Activated B cell treated with CpG ODN at 0.5 μM for 24 hours (primary cell): ENCODE results near the gene CEBPZOS. TPM values are rescaled to one million over a fixed set of nuclear protein-coding genes. Genes with fewer than 3 reads are reported as not detected.

Source experiments
- ATAC-seq: fragments of 200-7000 bp; cut with Tn5 transposase; one replicate; pipeline ENCODE4 v1.10.0; 2021; ENCODE audit warnings: low read depth, mild to moderate bottlenecking, moderate library complexity
- CTCF ChIA-PET: fragments of 350-600 bp; sonication (Branson Sonifier 250); formaldehyde crosslinking; loops from one replicate; lab custom pipeline; 2021; ENCODE audit warnings: antibody characterized with exemption; lab: Charles Lee
- POLR2A ChIA-PET: fragments of 350-600 bp; sonication (Branson Sonifier 250); formaldehyde crosslinking; loops from one replicate; lab custom pipeline; 2021; ENCODE audit warnings: antibody characterized with exemption; lab: Charles Lee
- DNase-seq: peaks from one replicate; pipeline ENCODE4 v3.0.0; 2022
- H3K27ac Mint-ChIP-seq: one replicate; pipeline ENCODE4 v1.8.0; 2020; ENCODE audit warnings: mixed read lengths
- H3K27me3 Mint-ChIP-seq: one replicate; pipeline ENCODE4 v1.8.0; 2021; ENCODE audit warnings: mixed read lengths
- H3K36me3 Mint-ChIP-seq: one replicate; pipeline ENCODE4 v1.8.0; 2021; ENCODE audit warnings: low read depth, mixed read lengths
- H3K4me1 Mint-ChIP-seq: one replicate; pipeline ENCODE4 v1.8.0; 2021; ENCODE audit warnings: mixed read lengths
- H3K4me3 Mint-ChIP-seq: one replicate; pipeline ENCODE4 v1.8.0; 2020; ENCODE audit warnings: mild to moderate bottlenecking, mixed read lengths
- H3K9me3 Mint-ChIP-seq: one replicate; pipeline ENCODE4 v1.8.0; 2020; ENCODE audit warnings: mixed read lengths
- intact Hi-C: fragments of 100-400 bp; cut with micrococcal nuclease; formaldehyde crosslinking; loops from one replicate; pipeline ENCODE4 v1.15.1; 2024
- total RNA-seq: library from RNA; stranded (reverse); gene quantifications from 2 replicates; pipeline ENCODE4 v1.2.3, GENCODE V29; 2022
- TF ChIP-seq, protein P1 (sequence below): fragments of 200-600 bp; IDR thresholded peaks from one replicate; pipeline ENCODE4 v1.8.0; 2022; ENCODE audit warnings: antibody characterized with exemption, mild to moderate bottlenecking

CEBPZOS gene
- total RNA-seq, 1 donor from 2014 or later = 35.5 TPM

- DNase-seq (no peak), ATAC-seq (no peak)
- Mint-ChIP-seq H3K36me3 (peaks cover 25% of the 10 kb centered on the region), H3K4me1 (peaks cover 48% of the 10 kb centered on the region), H3K27ac (peak overlapping the region; percentile 86), H3K9me3 (no peaks in the 10 kb centered on the region), H3K27me3 (no peaks in the 10 kb centered on the region), H3K4me3 (peak overlapping the region; percentile 89)
- intact Hi-C loops = loop anchor here (5.0 kb wide), 3 partner anchors 43 to 738 kb away; partner anchors contain the start of genes CEBPZOS, GPATCH11 and HEATR5B
- POLR2A ChIA-PET = no interaction called here
- CTCF ChIA-PET = no interaction called here
- TF ChIP-seq, protein P1, sequence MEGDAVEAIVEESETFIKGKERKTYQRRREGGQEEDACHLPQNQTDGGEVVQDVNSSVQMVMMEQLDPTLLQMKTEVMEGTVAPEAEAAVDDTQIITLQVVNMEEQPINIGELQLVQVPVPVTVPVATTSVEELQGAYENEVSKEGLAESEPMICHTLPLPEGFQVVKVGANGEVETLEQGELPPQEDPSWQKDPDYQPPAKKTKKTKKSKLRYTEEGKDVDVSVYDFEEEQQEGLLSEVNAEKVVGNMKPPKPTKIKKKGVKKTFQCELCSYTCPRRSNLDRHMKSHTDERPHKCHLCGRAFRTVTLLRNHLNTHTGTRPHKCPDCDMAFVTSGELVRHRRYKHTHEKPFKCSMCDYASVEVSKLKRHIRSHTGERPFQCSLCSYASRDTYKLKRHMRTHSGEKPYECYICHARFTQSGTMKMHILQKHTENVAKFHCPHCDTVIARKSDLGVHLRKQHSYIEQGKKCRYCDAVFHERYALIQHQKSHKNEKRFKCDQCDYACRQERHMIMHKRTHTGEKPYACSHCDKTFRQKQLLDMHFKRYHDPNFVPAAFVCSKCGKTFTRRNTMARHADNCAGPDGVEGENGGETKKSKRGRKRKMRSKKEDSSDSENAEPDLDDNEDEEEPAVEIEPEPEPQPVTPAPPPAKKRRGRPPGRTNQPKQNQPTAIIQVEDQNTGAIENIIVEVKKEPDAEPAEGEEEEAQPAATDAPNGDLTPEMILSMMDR = no peak
Measured at GRCh38 chr2:37154785-37155184, 41.5 kb upstream of the CEBPZOS start.

DNA sequence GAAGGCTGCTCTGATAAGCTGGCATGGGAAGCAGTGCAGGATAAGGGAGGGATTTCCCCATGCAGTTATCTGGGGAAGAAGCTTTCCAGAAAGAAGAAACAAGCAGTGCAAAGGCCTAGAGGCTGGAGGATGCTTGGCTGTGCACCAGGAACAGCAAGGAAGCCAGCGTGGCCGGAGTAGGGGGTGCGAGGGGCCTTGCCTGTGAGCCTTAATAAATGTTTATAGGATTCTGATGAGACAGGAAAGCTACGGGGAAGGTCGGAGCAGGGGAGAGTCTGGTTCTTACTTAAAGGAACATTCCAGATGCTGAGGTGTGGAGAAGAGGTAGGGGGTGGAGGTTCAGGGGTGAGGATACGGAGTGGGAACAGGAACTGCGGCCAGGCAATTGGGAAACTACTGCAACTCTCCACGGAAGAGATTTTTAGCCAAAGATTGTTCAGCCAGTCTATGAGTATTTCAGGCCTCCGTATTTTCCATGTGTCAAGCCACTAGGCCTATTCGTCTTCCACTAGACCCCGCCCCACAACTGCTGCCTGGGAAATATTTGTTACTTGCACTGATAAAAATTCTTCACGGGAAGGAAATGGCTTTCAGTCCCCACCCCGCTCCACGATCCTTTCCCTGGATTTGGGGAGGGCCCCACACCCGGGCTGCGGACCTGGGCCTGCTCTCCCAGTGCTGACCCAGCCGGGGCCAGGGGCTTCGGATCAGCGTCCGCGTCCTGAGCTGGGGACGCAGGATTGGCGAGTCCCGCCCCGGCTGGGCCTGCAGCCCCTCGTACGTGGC, 40.0 kb upstream of the CEBPZOS start:
- intact Hi-C loops = loop anchor here (2.0 to 5.0 kb wide), 4 partner anchors 41 to 736 kb away; partner anchors contain the start of genes CEBPZ, CEBPZOS, GPATCH11 and HEATR5B
- ATAC-seq = peak; percentile 12
- Mint-ChIP-seq H3K4me1 (peaks cover 40% of the 10 kb centered on the region), H3K27me3 (no peaks in the 10 kb centered on the region), H3K36me3 (peaks cover 25% of the 10 kb centered on the region), H3K9me3 (no peaks in the 10 kb centered on the region), H3K27ac (peak overlapping the region; percentile 86), H3K4me3 (peak overlapping the region; percentile 89)
- ChIA-PET POLR2A (interaction anchor here (1.0 to 1.4 kb wide), 3 partner anchors 41 to 189 kb away, joined by 4 to 5 read pairs (median 4); partner anchors contain the start of genes CEBPZ, NDUFAF7 and STRN), CTCF (interaction anchor here (1.2 kb wide), 1 partner anchor 13 kb away, joined by 4 read pairs; no protein-coding TSS in a partner anchor)
- DNase-seq = peak; percentile 15
- TF ChIP-seq, protein P1 = no peak

DNA sequence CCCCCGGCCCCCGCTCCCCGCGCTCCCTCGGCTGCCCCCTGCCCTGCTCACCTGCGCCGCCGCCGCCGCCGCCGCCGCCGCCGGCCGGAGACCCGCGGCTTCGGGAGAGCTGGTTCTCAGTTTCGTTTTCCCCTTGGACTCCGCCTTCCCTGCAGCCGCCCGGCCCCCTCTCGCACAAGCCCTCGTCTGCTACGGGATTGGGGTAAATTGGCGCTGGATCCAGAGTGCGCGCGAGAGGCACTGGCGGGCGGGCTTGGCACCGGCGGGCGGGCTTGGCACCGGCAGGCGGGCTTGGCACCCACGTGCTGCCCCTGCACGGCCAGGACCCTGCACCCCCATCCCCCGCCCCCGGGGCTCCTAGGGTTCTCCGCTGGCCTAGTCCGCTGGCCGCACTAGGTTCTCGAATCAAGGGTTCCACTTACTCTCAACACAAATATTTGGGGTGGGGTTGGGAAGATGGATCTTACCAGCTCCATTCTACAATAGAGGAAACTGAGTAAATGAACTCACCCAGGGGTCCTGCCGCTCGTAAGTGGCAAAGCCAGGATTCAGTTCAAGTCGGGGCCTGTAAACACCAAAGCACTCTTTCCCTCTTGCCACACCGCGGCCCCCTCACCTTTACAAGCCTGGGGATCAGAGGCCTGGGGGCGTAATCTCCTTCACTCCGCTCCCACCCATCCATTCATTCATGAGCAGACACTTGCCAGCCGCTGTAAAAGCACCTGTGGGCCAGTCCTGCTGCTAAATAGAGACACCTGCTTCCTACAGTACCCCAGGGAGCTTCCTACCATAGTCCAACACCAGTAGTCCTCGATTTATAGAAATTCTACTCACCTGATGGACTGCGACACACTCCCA, 39.2 kb upstream of the CEBPZOS start, which contains the start of gene EIF2AK2:
Gene EIF2AK2 (minus strand): TSS at position 124 of the 858 bp plus-strand sequence. CDS start 9,174 bp downstream, outside the sequence.
- peak; percentile 92 for ATAC-seq
- intact Hi-C loops = loop anchor here (2.0 to 5.0 kb wide), 4 partner anchors 40 to 735 kb away; partner anchors contain the start of genes CEBPZ, CEBPZOS, GPATCH11 and HEATR5B
- peak; percentile 70 for DNase-seq
- Mint-ChIP-seq H3K4me3 (peak within 1 kb of the TSS; percentile 89), H3K9me3 (no peaks in the 10 kb centered on the region), H3K27me3 (no peaks in the 10 kb centered on the region), H3K27ac (peak within 1 kb of the TSS; percentile 86), H3K4me1 (peaks cover 40% of the 10 kb centered on the region), H3K36me3 (peaks cover 20% of the 10 kb centered on the region)
- TF ChIP-seq, protein P1 = no peak
- ChIA-PET POLR2A (interaction anchor here (0.7 to 1.4 kb wide), 5 partner anchors 40 to 486 kb away, joined by 3 to 5 read pairs (median 4); partner anchors contain the start of genes CEBPZ, NDUFAF7 and STRN), CTCF (interaction anchor here (1.2 kb wide), 1 partner anchor 12 kb away, joined by 4 read pairs; no protein-coding TSS in a partner anchor)

DNA sequence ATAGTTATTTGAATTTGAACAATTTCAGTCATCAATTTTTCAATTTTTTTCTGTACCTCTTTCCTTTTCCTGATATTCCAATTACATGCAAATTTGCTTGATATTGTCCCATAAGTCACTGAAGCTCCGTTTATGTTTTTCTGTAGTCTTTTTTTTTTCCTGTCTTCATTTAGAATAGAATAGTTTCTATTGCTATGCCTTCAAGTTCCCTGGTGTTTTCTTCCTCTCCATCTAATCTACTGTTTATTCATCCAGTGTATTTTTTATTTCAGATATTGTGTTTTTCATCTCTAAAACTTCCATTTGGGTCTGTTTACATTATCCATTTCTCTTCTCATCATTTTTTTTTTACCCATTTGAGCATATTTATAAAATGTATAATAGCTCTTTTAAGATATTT, 31.5 kb upstream of the CEBPZOS start:
- TF ChIP-seq, protein P1 = no peak
- H3K4me1 Mint-ChIP-seq = no peaks in the 10 kb centered on the region
- ChIA-PET CTCF (interaction anchor here (0.7 to 0.8 kb wide), 3 partner anchors 29 to 211 kb away, joined by 3 read pairs; no protein-coding TSS in a partner anchor), POLR2A (no interaction called here)
- intact Hi-C loops = loop anchor here (5.0 kb wide), 1 partner anchor 233 kb away; no protein-coding TSS in a partner anchor
- no peak for DNase-seq
- H3K36me3 Mint-ChIP-seq = no peaks in the 10 kb centered on the region
- no peak for ATAC-seq
- H3K27me3 Mint-ChIP-seq = no peaks in the 10 kb centered on the region
- H3K9me3 Mint-ChIP-seq = peaks cover 10% of the 10 kb centered on the region
- no peak overlapping the region for H3K4me3 Mint-ChIP-seq
- no peak overlapping the region for H3K27ac Mint-ChIP-seq
